ENCODE data around the gene MAPK4.

MAPK4 gene

GRCh38 chr18:50694147-50694546, 134.3 kb downstream of the MAPK4 start:
- DNase-seq, result no peak
- no peaks in the 10 kb centered on the region for H3K4me1 ChIP-seq (ENCODE audit: control extremely low read depth in 1 of 4, control insufficient read depth in 4 of 4, insufficient read depth in 4 of 4, low read length in 3 of 4)
- WGBS (ENCODE audit: insufficient coverage), result 80% methylated on average over 3 of the region's 4 CpGs
- peaks cover 0 to 6% (median 0%) of the 10 kb centered on the region in 5 experiments for H3K27me3 ChIP-seq (replicated peaks in 2 of 5; ENCODE audit: control insufficient read depth in 4 of 5, insufficient read depth in 5 of 5, low read length in 4 of 5)
- H3K36me3 ChIP-seq (ENCODE audit: control insufficient read depth in 4 of 4, insufficient read depth in 4 of 4, low read length in 3 of 4), result no peaks in the 10 kb centered on the region
- no peak overlapping the region for H3K4me3 ChIP-seq (ENCODE audit: control insufficient read depth in 1 of 7, extremely low read depth in 1 of 7, insufficient read depth in 4 of 7, low read depth in 2 of 7, low read length in 6 of 7)
- no peak overlapping the region for H3K27ac ChIP-seq (ENCODE audit: insufficient read depth in 1 of 2, low read depth in 1 of 2, low read length in 2 of 2, poor library complexity in 1 of 2, severe bottlenecking in 2 of 2)
- POLR2A ChIA-PET, result no interaction called here
- CTCF ChIA-PET, result no interaction called here
- H3K9me3 ChIP-seq (ENCODE audit: control extremely low read depth in 1 of 5, control insufficient read depth in 4 of 5, insufficient read depth in 2 of 5, low read depth in 1 of 5, low read length in 4 of 5), result no peaks in the 10 kb centered on the region

- ChIA-PET CTCF (no interaction called here), POLR2A (interaction anchor here (0.6 kb wide), 1 partner anchor 1066 kb away, joined by 4 read pairs; no protein-coding TSS in a partner anchor)
- Histone ChIP-seq H3K27me3 (replicated peaks in 2 of 5; ENCODE audit: control insufficient read depth in 4 of 5, insufficient read depth in 5 of 5, low read length in 4 of 5) (peaks cover 0 to 7% (median 0%) of the 10 kb centered on the region in 5 experiments), H3K36me3 (ENCODE audit: control insufficient read depth in 4 of 4, insufficient read depth in 4 of 4, low read length in 3 of 4) (no peaks in the 10 kb centered on the region), H3K9me3 (ENCODE audit: control extremely low read depth in 1 of 5, control insufficient read depth in 4 of 5, insufficient read depth in 2 of 5, low read depth in 1 of 5, low read length in 4 of 5) (no peaks in the 10 kb centered on the region), H3K4me1 (ENCODE audit: control extremely low read depth in 1 of 4, control insufficient read depth in 4 of 4, insufficient read depth in 4 of 4, low read length in 3 of 4) (no peaks in the 10 kb centered on the region), H3K4me3 (ENCODE audit: control insufficient read depth in 1 of 7, extremely low read depth in 1 of 7, insufficient read depth in 4 of 7, low read depth in 2 of 7, low read length in 6 of 7) (no peak overlapping the region), H3K27ac (ENCODE audit: insufficient read depth in 1 of 2, low read depth in 1 of 2, low read length in 2 of 2, poor library complexity in 1 of 2, severe bottlenecking in 2 of 2) (no peak overlapping the region)
- 89% methylated on average over 8 of the region's 10 CpGs for WGBS (ENCODE audit: insufficient coverage)
- no peak for DNase-seq
Observed at GRCh38 chr18:50695431-50696176, 135.7 kb downstream of the MAPK4 start.

- CTCF ChIA-PET, result no interaction called here
- no peaks in the 10 kb centered on the region for H3K4me1 ChIP-seq (ENCODE audit: control extremely low read depth in 1 of 4, control insufficient read depth in 4 of 4, insufficient read depth in 4 of 4, low read length in 3 of 4)
- POLR2A ChIA-PET, result no interaction called here
- no peaks in the 10 kb centered on the region for H3K36me3 ChIP-seq (ENCODE audit: control insufficient read depth in 4 of 4, insufficient read depth in 4 of 4, low read length in 3 of 4)
- WGBS (ENCODE audit: insufficient coverage), result 72% methylated on average over 5 of the region's 7 CpGs
- DNase-seq, result no peak
- H3K27ac ChIP-seq (ENCODE audit: insufficient read depth in 1 of 2, low read depth in 1 of 2, low read length in 2 of 2, poor library complexity in 1 of 2, severe bottlenecking in 2 of 2), result no peak overlapping the region
- H3K27me3 ChIP-seq (replicated peaks in 2 of 5; ENCODE audit: control insufficient read depth in 4 of 5, insufficient read depth in 5 of 5, low read length in 4 of 5), result peaks cover 0 to 4% (median 0%) of the 10 kb centered on the region in 5 experiments
- no peaks in the 10 kb centered on the region for H3K9me3 ChIP-seq (ENCODE audit: control extremely low read depth in 1 of 5, control insufficient read depth in 4 of 5, insufficient read depth in 2 of 5, low read depth in 1 of 5, low read length in 4 of 5)
- no peak overlapping the region for H3K4me3 ChIP-seq (ENCODE audit: control insufficient read depth in 1 of 7, extremely low read depth in 1 of 7, insufficient read depth in 4 of 7, low read depth in 2 of 7, low read length in 6 of 7)
Observed at GRCh38 chr18:50696436-50696835, 136.5 kb downstream of the MAPK4 start.

- POLR2A ChIA-PET, result no interaction called here
- WGBS (ENCODE audit: insufficient coverage), result 100% methylated on average over 3 of the region's 4 CpGs
Observed at GRCh38 chr18:50696929-50697328, 137.0 kb downstream of the MAPK4 start.

GRCh38 chr18:50697509-50697908, 137.6 kb downstream of the MAPK4 start:
- ChIA-PET CTCF (no interaction called here), POLR2A (no interaction called here)
- Histone ChIP-seq H3K36me3 (ENCODE audit: control insufficient read depth in 4 of 4, insufficient read depth in 4 of 4, low read length in 3 of 4) (no peaks in the 10 kb centered on the region), H3K27ac (ENCODE audit: insufficient read depth in 1 of 2, low read depth in 1 of 2, low read length in 2 of 2, poor library complexity in 1 of 2, severe bottlenecking in 2 of 2) (no peak overlapping the region), H3K27me3 (replicated peaks in 2 of 5; ENCODE audit: control insufficient read depth in 4 of 5, insufficient read depth in 5 of 5, low read length in 4 of 5) (peaks cover 0 to 2% (median 0%) of the 10 kb centered on the region in 5 experiments), H3K9me3 (ENCODE audit: control extremely low read depth in 1 of 5, control insufficient read depth in 4 of 5, insufficient read depth in 2 of 5, low read depth in 1 of 5, low read length in 4 of 5) (no peaks in the 10 kb centered on the region), H3K4me1 (ENCODE audit: control extremely low read depth in 1 of 4, control insufficient read depth in 4 of 4, insufficient read depth in 4 of 4, low read length in 3 of 4) (no peaks in the 10 kb centered on the region), H3K4me3 (ENCODE audit: control insufficient read depth in 1 of 7, extremely low read depth in 1 of 7, insufficient read depth in 4 of 7, low read depth in 2 of 7, low read length in 6 of 7) (no peak overlapping the region)
- no peak for DNase-seq
- WGBS (ENCODE audit: insufficient coverage), result 100% methylated on average over 1 of the region's 1 CpG

More at GRCh38 chr18:50696929-50697328, 137.0 kb downstream of the MAPK4 start:
- Histone ChIP-seq H3K36me3 (ENCODE audit: control insufficient read depth in 4 of 4, insufficient read depth in 4 of 4, low read length in 3 of 4) (no peaks in the 10 kb centered on the region), H3K4me3 (ENCODE audit: control insufficient read depth in 1 of 7, extremely low read depth in 1 of 7, insufficient read depth in 4 of 7, low read depth in 2 of 7, low read length in 6 of 7) (no peak overlapping the region), H3K27me3 (replicated peaks in 2 of 5; ENCODE audit: control insufficient read depth in 4 of 5, insufficient read depth in 5 of 5, low read length in 4 of 5) (peaks cover 0 to 3% (median 0%) of the 10 kb centered on the region in 5 experiments), H3K4me1 (ENCODE audit: control extremely low read depth in 1 of 4, control insufficient read depth in 4 of 4, insufficient read depth in 4 of 4, low read length in 3 of 4) (no peaks in the 10 kb centered on the region), H3K9me3 (ENCODE audit: control extremely low read depth in 1 of 5, control insufficient read depth in 4 of 5, insufficient read depth in 2 of 5, low read depth in 1 of 5, low read length in 4 of 5) (no peaks in the 10 kb centered on the region), H3K27ac (ENCODE audit: insufficient read depth in 1 of 2, low read depth in 1 of 2, low read length in 2 of 2, poor library complexity in 1 of 2, severe bottlenecking in 2 of 2) (no peak overlapping the region)
- CTCF ChIA-PET, result no interaction called here
- no peak for DNase-seq

- H3K36me3 ChIP-seq (ENCODE audit: control insufficient read depth in 4 of 4, insufficient read depth in 4 of 4, low read length in 3 of 4), result no peaks in the 10 kb centered on the region
- WGBS (ENCODE audit: insufficient coverage), result 93% methylated on average over 6 of the region's 9 CpGs
- ChIA-PET CTCF (interaction anchor here (1.3 kb wide), 1 partner anchor 11 kb away, joined by 3 read pairs; no protein-coding TSS in a partner anchor), POLR2A (no interaction called here)
- peaks cover 0 to 3% (median 2%) of the 10 kb centered on the region in 5 experiments for H3K27me3 ChIP-seq (replicated peaks in 2 of 5; ENCODE audit: control insufficient read depth in 4 of 5, insufficient read depth in 5 of 5, low read length in 4 of 5)
- H3K9me3 ChIP-seq (ENCODE audit: control extremely low read depth in 1 of 5, control insufficient read depth in 4 of 5, insufficient read depth in 2 of 5, low read depth in 1 of 5, low read length in 4 of 5), result no peaks in the 10 kb centered on the region
- no peaks in the 10 kb centered on the region for H3K4me1 ChIP-seq (ENCODE audit: control extremely low read depth in 1 of 4, control insufficient read depth in 4 of 4, insufficient read depth in 4 of 4, low read length in 3 of 4)
- H3K4me3 ChIP-seq (ENCODE audit: control insufficient read depth in 1 of 7, extremely low read depth in 1 of 7, insufficient read depth in 4 of 7, low read depth in 2 of 7, low read length in 6 of 7), result no peak overlapping the region
- DNase-seq, result no peak
- no peak overlapping the region for H3K27ac ChIP-seq (ENCODE audit: insufficient read depth in 1 of 2, low read depth in 1 of 2, low read length in 2 of 2, poor library complexity in 1 of 2, severe bottlenecking in 2 of 2)
Observed at GRCh38 chr18:50700245-50701165, 140.6 kb downstream of the MAPK4 start.

Measured in common myeloid progenitor, CD34-positive (primary cell).